Mucosa of stomach (tissue), 1 donor: Measurements from ENCODE around the gene MCM5.
"Not testable (repeated sequence)": the region's sequence is repeated elsewhere in the genome, so short reads cannot be mapped to it uniquely, and the experiment has no call there.

ENCODE experiments used
- H3K27me3 ChIP-seq: one replicate; pipeline ENCODE4 v1.7.0; 2013; ENCODE audit warnings: mild to moderate bottlenecking, low read length; ENCODE audit not compliant: control insufficient read depth, insufficient read depth
- H3K36me3 ChIP-seq: one replicate; pipeline ENCODE4 v1.7.0; 2013; ENCODE audit warnings: low read length; ENCODE audit not compliant: control insufficient read depth, insufficient read depth
- H3K4me1 ChIP-seq: one replicate; pipeline ENCODE4 v1.7.0; 2013; ENCODE audit warnings: mild to moderate bottlenecking, low read length; ENCODE audit not compliant: control insufficient read depth, insufficient read depth
- H3K4me3 ChIP-seq: one replicate; pipeline ENCODE4 v1.7.0; 2013; ENCODE audit warnings: low read length
- H3K9ac ChIP-seq: one replicate; pipeline ENCODE4 v1.7.0; 2013; ENCODE audit warnings: mild to moderate bottlenecking, low read length, moderate library complexity
- H3K9me3 ChIP-seq: one replicate; pipeline ENCODE4 v1.7.0; 2013; ENCODE audit warnings: mild to moderate bottlenecking, low read length, moderate library complexity; ENCODE audit not compliant: control insufficient read depth
- donor health status: Pancreatic carcinoma.

MCM5 gene

DNA sequence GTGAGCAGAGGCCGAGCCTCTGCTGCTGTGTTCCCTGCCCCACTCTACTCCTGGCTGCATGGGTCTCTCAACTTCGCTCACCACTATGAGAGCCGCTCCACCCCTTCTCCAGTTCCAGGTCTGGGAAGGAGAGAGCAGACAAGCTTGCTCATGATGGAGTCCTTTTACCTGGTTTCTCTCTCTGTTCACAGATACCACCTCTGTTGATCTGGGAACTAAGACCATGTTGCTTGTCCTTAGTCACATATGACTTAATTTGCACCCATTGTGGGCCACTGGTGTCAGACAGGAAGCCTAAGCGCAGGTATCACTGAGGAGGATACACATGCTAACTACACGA is 26.8 kb downstream of the MCM5 start:
- Histone ChIP-seq H3K27me3 (no peaks in the 10 kb centered on the region), H3K9me3 (no peaks in the 10 kb centered on the region), H3K4me1 (peaks cover 4% of the 10 kb centered on the region), H3K36me3 (no peaks in the 10 kb centered on the region), H3K4me3 (no peak overlapping the region), H3K9ac (no peak overlapping the region)

DNA sequence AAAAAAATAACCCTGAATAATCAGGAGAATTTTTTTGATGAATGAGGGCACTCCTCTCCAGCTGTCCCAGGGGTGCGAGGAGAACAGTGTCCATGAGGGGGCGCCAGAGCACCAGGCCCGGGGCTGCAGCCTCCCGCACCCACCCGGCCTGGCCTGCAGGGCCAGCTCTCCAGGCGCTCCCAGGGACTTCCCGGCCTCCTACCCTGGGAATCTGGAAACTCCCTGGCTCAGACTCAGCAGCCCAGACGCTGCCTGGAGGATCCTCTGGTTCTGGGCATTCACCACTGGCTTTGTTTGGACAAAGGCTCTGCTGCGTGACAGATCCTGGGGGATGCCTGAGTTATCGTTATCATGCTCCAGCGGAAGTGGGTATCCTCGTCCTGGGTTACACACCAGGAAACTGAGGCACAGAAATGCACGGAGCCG is 31.0 kb downstream of the MCM5 start:
- H3K9ac ChIP-seq = no peak overlapping the region
- H3K4me1 ChIP-seq = peaks cover 4% of the 10 kb centered on the region
- no peaks in the 10 kb centered on the region for H3K27me3 ChIP-seq
- H3K9me3 ChIP-seq = peaks cover 4% of the 10 kb centered on the region
- H3K4me3 ChIP-seq = no peak overlapping the region
- H3K36me3 ChIP-seq = no peaks in the 10 kb centered on the region

DNA sequence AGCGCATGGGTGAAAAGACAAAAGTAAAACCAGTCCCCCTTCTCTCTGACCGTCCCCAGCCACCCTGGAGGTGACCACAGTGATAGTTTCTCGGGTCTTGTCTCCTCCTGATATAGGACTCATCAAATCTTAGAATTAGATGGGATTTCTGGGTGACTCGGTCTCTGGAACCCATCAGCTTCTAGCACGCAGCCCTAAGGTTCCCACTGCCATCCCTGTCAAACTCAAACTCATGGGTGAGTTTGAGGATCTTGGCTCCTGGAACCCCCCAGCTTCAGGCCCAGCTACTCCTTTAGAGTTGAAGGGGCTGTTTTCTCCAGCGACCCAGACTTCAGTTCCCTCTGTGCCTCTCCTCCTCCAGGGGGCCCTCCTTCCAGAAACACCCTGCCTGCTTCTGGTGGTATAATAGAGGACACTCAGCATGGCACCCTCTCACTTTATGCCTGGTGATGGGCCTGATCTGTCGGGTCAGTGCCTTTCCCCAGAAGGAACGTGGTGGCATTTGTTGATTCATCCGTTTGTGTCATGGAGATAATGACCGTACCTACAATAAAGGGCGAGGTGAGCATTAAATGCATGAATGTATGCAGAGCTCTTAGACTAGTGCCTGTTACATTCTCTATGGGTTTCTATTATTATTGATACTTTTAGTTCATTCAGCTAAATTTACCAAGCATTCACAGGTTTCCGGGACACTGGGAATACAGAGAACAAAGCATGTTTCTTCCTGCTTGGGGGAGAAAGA is 31.7 kb downstream of the MCM5 start:
- peaks cover 4% of the 10 kb centered on the region for H3K4me1 ChIP-seq
- no peaks in the 10 kb centered on the region for H3K27me3 ChIP-seq
- H3K4me3 ChIP-seq = no peak overlapping the region
- H3K9me3 ChIP-seq = peaks cover 4% of the 10 kb centered on the region
- no peak overlapping the region for H3K9ac ChIP-seq
- no peaks in the 10 kb centered on the region for H3K36me3 ChIP-seq

DNA sequence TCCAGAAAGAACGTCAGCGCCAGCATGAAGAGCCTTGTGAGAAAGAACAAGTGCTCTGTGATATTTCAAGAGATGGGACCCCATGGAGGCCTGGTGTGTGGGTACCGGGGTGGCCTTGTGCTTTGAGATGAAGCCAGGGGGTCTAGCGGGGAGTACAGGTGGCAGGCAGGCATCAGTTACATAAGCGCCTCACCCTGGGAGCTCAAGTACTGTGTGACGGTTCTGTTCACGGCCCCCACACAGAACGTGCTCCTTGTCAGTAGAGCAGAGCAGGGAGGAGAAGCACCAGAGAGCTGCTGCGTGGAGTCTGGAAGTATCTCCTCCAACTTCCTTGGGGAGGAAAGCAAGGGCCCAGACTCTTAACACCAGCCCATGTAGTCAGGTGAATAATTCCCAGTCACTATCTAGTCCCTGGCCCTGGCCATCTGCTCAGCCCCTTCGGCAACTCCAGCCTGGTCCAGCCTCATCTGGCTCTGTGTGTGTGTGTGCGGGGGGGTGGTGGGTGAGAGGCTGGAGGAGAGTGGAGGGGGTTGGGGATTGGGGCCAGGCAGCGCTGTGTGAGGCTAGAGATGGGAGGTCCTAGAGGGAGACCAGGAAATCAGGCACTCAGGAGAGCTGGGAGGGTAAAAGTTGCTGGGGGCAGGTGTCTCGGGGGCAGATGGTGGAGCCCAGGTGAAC is 32.4 kb downstream of the MCM5 start:
- Histone ChIP-seq H3K27me3 (no peaks in the 10 kb centered on the region), H3K4me3 (no peak overlapping the region), H3K36me3 (no peaks in the 10 kb centered on the region), H3K9me3 (peaks cover 4% of the 10 kb centered on the region), H3K4me1 (peaks cover 4% of the 10 kb centered on the region), H3K9ac (no peak overlapping the region)

DNA sequence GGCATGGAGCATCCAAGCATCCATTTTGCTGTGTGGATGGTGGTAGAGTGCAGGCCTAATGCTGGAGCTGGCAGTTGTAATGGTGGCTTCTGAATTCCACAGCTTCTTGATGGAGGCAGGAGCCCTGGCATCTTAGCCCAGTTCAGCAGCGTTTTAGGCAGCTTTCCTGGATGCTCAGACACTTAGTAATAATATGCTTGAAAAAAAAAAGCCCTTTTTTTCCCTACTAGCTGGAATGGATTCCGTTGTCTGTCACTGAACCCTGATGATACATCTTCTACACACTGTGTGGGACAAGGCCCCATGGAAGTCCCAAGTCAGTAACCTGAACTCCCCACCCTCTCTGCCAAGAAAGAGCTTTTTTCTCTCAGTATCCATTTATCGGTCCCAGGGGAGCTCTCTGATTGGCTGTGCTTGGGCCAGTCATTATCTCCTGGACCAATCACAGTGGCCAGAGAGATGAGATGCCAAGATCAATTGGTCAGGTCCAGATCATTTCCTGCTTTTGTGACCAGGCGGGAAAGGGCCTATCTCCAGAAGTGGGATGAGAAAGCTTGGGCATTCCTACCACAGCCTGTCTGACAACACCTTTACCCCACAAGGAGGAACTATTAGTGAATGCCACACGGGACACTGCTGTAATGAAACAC is 34.2 kb downstream of the MCM5 start:
- H3K27me3 ChIP-seq = no peaks in the 10 kb centered on the region
- peaks cover 4% of the 10 kb centered on the region for H3K4me1 ChIP-seq
- no peak overlapping the region for H3K9ac ChIP-seq
- no peaks in the 10 kb centered on the region for H3K36me3 ChIP-seq
- H3K9me3 ChIP-seq = peaks cover 4% of the 10 kb centered on the region
- H3K4me3 ChIP-seq = no peak overlapping the region

DNA sequence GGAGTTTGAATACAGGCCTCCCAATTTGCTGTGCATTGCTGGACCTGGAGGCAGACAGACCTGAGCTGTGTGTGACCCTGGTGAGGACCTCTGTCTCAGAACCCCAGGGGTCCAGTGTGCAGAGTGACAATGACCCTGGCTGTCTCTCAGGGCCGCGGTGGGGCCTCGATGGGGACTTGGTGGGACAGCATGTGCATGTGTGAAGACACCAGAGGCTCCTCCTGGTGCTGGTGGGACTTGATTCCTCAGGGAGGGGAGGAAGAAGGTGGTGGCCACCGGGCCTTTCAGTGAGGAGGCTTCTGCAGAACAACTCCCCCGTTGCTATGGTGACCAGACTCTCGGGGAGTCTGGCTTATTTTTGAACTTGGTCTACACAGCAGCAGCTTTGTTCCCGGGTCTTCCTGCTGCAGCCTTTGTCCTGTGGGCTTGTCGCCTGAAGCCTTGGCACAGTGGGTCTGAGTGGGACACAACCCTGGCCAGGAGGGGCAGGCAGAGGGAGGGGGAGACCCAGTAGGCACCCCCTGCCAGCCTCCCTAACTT is 35.3 kb downstream of the MCM5 start:
- H3K9me3 ChIP-seq = peaks cover 4% of the 10 kb centered on the region
- no peaks in the 10 kb centered on the region for H3K36me3 ChIP-seq
- H3K4me1 ChIP-seq = peaks cover 4% of the 10 kb centered on the region
- H3K27me3 ChIP-seq = no peaks in the 10 kb centered on the region
- H3K9ac ChIP-seq = no peak overlapping the region
- no peak overlapping the region for H3K4me3 ChIP-seq

DNA sequence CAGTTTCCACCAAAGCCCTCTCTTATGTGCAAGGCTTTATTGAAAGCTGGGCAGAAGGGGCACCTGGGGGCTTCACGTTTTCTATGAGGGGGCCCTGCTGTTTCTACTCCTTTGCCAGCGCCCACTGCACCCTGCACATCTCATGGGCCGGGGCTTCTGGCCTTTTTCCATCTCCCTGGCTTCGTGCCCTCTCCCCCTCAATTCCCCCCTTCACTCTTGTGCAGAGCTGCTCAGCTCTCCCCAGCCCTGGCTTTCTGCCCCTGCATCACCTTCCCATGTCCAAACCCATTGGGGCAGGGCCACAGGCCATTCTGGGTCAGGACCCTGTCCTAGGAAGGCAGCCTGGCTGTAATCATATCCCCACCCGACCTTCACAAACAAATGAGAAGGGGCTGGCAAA is 36.5 kb downstream of the MCM5 start:
- Histone ChIP-seq H3K9me3 (peaks cover 4% of the 10 kb centered on the region), H3K9ac (no peak overlapping the region), H3K4me1 (no peaks in the 10 kb centered on the region), H3K36me3 (no peaks in the 10 kb centered on the region), H3K27me3 (no peaks in the 10 kb centered on the region), H3K4me3 (no peak overlapping the region)

DNA sequence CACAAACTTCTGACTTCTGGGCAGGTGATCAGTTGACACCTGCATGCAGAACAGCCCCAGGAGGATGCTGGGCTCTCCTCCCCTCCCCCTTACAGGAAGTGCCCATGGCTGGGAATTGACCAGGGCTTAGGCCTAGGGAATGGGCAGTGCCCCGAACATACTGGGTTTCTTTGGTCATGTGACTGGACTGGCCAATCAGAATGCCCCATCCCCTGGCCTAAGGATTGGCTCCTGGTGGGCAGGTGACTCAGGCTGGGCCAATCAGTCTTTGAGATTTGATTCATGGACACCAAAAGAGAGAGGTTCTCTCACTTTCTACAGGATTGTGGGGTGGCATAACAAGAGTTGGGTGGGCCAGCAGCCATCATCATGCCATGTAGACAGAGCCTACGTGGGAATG is 37.1 kb downstream of the MCM5 start:
- Histone ChIP-seq H3K9ac (no peak overlapping the region), H3K27me3 (no peaks in the 10 kb centered on the region), H3K4me1 (no peaks in the 10 kb centered on the region), H3K9me3 (peaks cover 4% of the 10 kb centered on the region), H3K36me3 (no peaks in the 10 kb centered on the region), H3K4me3 (no peak overlapping the region)

DNA sequence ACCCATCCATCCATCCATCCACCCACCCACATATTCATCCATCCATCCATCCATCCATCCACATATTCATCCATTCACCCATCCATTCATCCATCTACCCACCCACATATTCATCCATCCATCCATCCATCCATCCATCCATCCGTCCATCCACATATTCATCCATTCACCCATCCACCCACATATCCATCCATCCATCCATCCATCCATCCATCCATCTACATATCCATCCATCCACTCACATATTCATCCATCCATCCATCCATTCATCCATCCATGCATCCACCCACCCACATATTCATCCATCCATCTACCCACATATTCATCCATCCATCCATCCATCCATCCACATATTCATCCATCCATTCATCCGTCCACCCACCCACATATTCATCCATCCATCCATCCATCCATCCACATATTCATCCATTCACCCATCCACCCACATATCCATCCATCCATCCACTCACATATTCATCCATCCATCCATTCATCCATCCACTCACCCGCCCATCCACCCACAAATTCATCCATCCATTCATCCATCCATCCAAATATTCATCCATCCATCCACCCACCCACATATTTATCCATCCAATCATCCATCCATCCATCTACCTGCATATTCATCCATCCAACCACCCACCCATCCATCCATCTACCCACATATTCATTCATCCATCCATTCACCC is 38.9 kb downstream of the MCM5 start:
- H3K9ac ChIP-seq, H3K9me3 ChIP-seq, H3K4me3 ChIP-seq, H3K4me1 ChIP-seq, H3K36me3 ChIP-seq, H3K27me3 ChIP-seq: not testable (repeated sequence)

DNA sequence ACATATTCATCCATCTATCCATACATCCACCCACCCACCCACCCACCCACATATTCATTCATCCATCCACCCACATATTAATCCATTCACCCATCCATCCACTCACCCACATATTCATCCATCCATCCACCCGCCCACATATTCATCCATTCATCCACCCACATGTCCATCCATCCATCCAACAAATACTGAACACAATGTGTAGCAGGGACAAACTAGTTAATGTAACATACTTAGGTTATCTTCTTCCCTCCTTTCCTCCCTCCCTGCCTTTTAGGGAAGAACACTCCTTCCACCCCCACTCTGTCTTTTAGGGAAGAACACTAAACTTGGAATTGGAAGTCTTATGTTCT is 39.4 kb downstream of the MCM5 start:
- Histone ChIP-seq H3K4me3 (no peak overlapping the region), H3K36me3 (no peaks in the 10 kb centered on the region), H3K4me1 (no peaks in the 10 kb centered on the region), H3K9ac (no peak overlapping the region), H3K27me3 (no peaks in the 10 kb centered on the region), H3K9me3 (no peaks in the 10 kb centered on the region)

DNA sequence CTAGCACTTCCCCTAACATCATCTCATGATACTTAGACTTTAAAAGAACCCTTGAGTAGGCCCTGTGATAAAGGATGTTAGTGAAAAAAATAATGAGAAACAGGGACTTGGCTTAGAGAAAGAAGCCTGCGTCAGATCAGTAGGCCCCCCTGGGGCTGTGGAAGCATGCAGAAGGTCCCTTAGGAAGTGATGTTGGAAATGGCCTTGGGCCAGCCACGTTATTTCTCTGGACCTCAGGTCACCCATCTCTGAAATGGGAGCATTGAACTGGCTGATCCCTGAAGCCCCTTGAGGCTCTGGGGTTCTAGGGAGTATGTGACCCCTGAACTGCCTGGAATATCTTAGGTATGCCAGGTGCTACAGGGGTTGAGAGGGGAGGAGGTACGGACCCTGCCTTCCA is 40.2 kb downstream of the MCM5 start:
- no peak overlapping the region for H3K4me3 ChIP-seq
- H3K36me3 ChIP-seq = no peaks in the 10 kb centered on the region
- no peaks in the 10 kb centered on the region for H3K27me3 ChIP-seq

More for the DNA sequence above, 40.2 kb downstream of the MCM5 start:
- Histone ChIP-seq H3K9me3 (no peaks in the 10 kb centered on the region), H3K4me1 (no peaks in the 10 kb centered on the region), H3K9ac (no peak overlapping the region)
